Sigmoid colon (tissue), 4 donors: Measurements from ENCODE around the gene SMIM23.

ENCODE experiments used
- EP300 ChIP-seq, 4 donors: sonication (generic); formaldehyde crosslinking; IDR thresholded peaks; one replicate each; pipeline ENCODE4 v1.6.1; 2017; ENCODE audit warnings: antibody characterized with exemption in 4 of 4
- POLR2A ChIP-seq, 2 donors: fragments of 450-650 bp; IDR thresholded peaks; one replicate each; pipeline ENCODE4 v1.6.1; 2016; ENCODE audit warnings: antibody characterized with exemption in 2 of 2, mild to moderate bottlenecking in 2 of 2, moderate library complexity in 2 of 2
- POLR2AphosphoS5 ChIP-seq, 4 donors: sonication (generic); formaldehyde crosslinking; IDR thresholded peaks; one replicate each; pipeline ENCODE4 v1.6.1; 2017; ENCODE audit warnings: antibody characterized with exemption in 4 of 4
- TF ChIP-seq, protein P1 (sequence below), 4 experiments: fragments of 450-650 bp in 3 of 4; fragments of 200-600 bp in 1 of 4; IDR thresholded peaks; one replicate each; pipeline ENCODE4 v1.5.1; 2016 to 2019; ENCODE audit warnings: antibody characterized with exemption in 4 of 4, mild to moderate bottlenecking in 3 of 4, moderate library complexity in 2 of 4

DNA sequence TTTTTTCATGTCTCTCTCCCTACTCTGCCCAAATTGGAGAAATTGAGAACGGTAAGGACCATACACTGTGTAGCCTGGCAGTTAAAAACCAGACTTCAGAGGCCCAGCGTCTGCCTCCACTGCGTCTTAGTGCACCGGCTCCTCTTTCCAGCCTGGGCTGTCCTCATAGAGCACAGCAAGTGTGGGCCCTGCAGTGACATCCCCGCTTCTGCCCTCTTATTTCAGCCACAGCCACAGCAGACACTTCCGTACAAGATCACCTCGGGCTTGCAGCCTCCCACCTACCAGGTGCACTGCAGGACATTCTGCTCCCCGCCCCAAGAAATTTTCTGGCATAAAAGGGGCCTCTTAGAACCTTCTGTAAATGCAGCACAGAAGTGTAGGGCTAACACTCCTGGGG lies 21.4 kb upstream of the SMIM23 start:
- TF ChIP-seq, protein P1, sequence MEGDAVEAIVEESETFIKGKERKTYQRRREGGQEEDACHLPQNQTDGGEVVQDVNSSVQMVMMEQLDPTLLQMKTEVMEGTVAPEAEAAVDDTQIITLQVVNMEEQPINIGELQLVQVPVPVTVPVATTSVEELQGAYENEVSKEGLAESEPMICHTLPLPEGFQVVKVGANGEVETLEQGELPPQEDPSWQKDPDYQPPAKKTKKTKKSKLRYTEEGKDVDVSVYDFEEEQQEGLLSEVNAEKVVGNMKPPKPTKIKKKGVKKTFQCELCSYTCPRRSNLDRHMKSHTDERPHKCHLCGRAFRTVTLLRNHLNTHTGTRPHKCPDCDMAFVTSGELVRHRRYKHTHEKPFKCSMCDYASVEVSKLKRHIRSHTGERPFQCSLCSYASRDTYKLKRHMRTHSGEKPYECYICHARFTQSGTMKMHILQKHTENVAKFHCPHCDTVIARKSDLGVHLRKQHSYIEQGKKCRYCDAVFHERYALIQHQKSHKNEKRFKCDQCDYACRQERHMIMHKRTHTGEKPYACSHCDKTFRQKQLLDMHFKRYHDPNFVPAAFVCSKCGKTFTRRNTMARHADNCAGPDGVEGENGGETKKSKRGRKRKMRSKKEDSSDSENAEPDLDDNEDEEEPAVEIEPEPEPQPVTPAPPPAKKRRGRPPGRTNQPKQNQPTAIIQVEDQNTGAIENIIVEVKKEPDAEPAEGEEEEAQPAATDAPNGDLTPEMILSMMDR (IDR thresholded peaks at IDR 0.05), result no peak
- TF ChIP-seq POLR2A (IDR thresholded peaks at IDR 0.05) (no peak), POLR2AphosphoS5 (IDR thresholded peaks at IDR 0.05) (no peak), EP300 (IDR thresholded peaks at IDR 0.05) (no peak)
